ENCODE results near the gene MYL4.
"Not testable (repeated sequence)": the region's sequence is repeated elsewhere in the genome, so short reads cannot be mapped to it uniquely, and the experiment has no call there.

MYL4 gene

GRCh38 chr17:47223007-47223406, 13.9 kb downstream of the MYL4 start:
- no peak for DNase-seq

GRCh38 chr17:47223460-47223859, 14.3 kb downstream of the MYL4 start:
- no peak for DNase-seq

GRCh38 chr17:47224077-47224476, 14.9 kb downstream of the MYL4 start:
- not testable (repeated sequence) for DNase-seq

GRCh38 chr17:47224966-47225365, 15.8 kb downstream of the MYL4 start:
- no peak for DNase-seq

GRCh38 chr17:47225436-47225858, 16.3 kb downstream of the MYL4 start:
- DNase-seq, result no peak

GRCh38 chr17:47225911-47226688, 17.0 kb downstream of the MYL4 start:
- no peak for DNase-seq

- DNase-seq, result no peak
Observed at GRCh38 chr17:47227862-47228261, 18.7 kb downstream of the MYL4 start.

- peak; percentile 76 for DNase-seq
Observed at GRCh38 chr17:47229535-47230443, 20.6 kb downstream of the MYL4 start.

GRCh38 chr17:47230864-47231263, 21.7 kb downstream of the MYL4 start:
- DNase-seq, result no peak

- no peak for DNase-seq
Observed at GRCh38 chr17:47231334-47231733, 22.2 kb downstream of the MYL4 start.

- no peak for DNase-seq
Observed at GRCh38 chr17:47231866-47232265, 22.7 kb downstream of the MYL4 start.

GRCh38 chr17:47232465-47232864, 23.3 kb downstream of the MYL4 start:
- no peak for DNase-seq

GRCh38 chr17:47235506-47235905, 26.4 kb downstream of the MYL4 start:
- DNase-seq, result no peak

- DNase-seq, result no peak
Observed at GRCh38 chr17:47235923-47236322, 26.8 kb downstream of the MYL4 start.

GRCh38 chr17:47237841-47238240, 28.7 kb downstream of the MYL4 start:
- no peak for DNase-seq

GRCh38 chr17:47238321-47239010, 29.3 kb downstream of the MYL4 start:
- no peak for DNase-seq

- no peak for DNase-seq
Observed at GRCh38 chr17:47239619-47239966, 30.4 kb downstream of the MYL4 start.

GRCh38 chr17:47239967-47240651, 31.0 kb downstream of the MYL4 start:
- peak; percentile 23 for DNase-seq

- DNase-seq, result no peak
Observed at GRCh38 chr17:47240806-47241205, 31.7 kb downstream of the MYL4 start.

- DNase-seq, result no peak
Observed at GRCh38 chr17:47242648-47243047, 33.5 kb downstream of the MYL4 start.

- no peak for DNase-seq
Observed at GRCh38 chr17:47243737-47244598, 34.8 kb downstream of the MYL4 start.

- DNase-seq, result no peak
Observed at GRCh38 chr17:47244697-47245096, 35.5 kb downstream of the MYL4 start.
